GM12872 (cell line): Measurements from ENCODE around the gene NOTCH4.
A peak's percentile ranks its signal among the peaks of the same experiment; 100 is the strongest.

Experiments
- CTCF ChIP-seq: IDR thresholded peaks from 3 replicates; pipeline ENCODE4 v1.5.1; 2011; ENCODE audit warnings: low read depth, mild to moderate bottlenecking, low read length, moderate library complexity; ENCODE audit not compliant: insufficient read depth

Gene NOTCH4

GRCh38 chr6:32223258-32224235, at the start of gene NOTCH4:
Gene NOTCH4, minus strand, starts transcription at chr6:32224067. Its CDS starts 139 bp downstream, at chr6:32223928.
- no peak for TF ChIP-seq CTCF

- no peak for TF ChIP-seq CTCF
Observed at GRCh38 chr6:32271429-32271828, 47.6 kb upstream of the NOTCH4 start.

GRCh38 chr6:32267035-32267434, 43.2 kb upstream of the NOTCH4 start:
- no peak for TF ChIP-seq CTCF

GRCh38 chr6:32255199-32256153, 31.6 kb upstream of the NOTCH4 start:
- peak; percentile 73 for TF ChIP-seq CTCF

- TF ChIP-seq CTCF = no peak
Observed at GRCh38 chr6:32254761-32255198, 30.9 kb upstream of the NOTCH4 start.

- no peak for TF ChIP-seq CTCF
Observed at GRCh38 chr6:32252331-32253009, 28.6 kb upstream of the NOTCH4 start.
